Left renal pelvis (tissue), 4 donors: Measurements from ENCODE around the gene RIMBP2. TPM values are rescaled to one million over a fixed set of nuclear protein-coding genes. Genes with fewer than 3 reads are reported as not detected.

ENCODE experiments used
- DNase-seq, 4 donors: peaks; one replicate each; pipeline ENCODE4 v3.0.0-alpha.2; 2013; ENCODE audit warnings: low read depth in 4 of 4, low spot score in 3 of 4
- polyA plus RNA-seq, 4 donors: library from polyadenylated mRNA; unstranded; fragments of 120-200 nt; gene quantifications; one replicate each; pipeline ENCODE4 v1.2.1, GENCODE V29; 2013; ENCODE audit not compliant: insufficient read length in 4 of 4

Gene RIMBP2
- polyA plus RNA-seq, 4 donors = 6.1 to 20.6 (median 14.3) TPM

DNA sequence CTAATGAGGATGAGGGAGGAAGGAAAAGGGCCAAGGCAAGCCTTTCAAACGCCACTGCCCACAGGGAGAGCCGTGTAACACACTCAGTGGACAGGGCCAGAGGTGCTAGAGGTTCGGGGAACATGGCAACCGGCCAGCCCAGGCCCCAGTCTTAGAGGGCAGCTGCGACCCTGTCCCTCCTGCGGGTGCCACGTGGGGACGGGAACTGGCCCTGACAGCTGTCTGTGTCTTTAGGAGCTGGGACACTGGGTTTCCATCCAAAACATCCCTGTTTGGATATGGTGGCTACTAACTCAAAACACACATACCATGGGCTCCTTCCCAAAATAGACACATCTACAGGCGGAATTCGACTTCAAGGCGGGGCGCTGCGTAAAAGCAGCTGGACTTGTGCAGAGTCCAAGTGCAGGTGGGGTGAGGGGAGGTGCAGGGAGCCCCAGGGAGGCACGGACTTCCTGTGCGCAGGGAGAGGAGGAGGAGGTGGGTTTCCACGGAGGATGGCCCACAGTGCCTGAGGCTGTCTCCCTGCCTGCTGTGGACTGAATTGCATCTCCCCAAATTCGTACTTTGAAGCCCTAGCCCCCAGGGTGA is 193.8 kb downstream of the RIMBP2 start:
- no peak for DNase-seq

DNA sequence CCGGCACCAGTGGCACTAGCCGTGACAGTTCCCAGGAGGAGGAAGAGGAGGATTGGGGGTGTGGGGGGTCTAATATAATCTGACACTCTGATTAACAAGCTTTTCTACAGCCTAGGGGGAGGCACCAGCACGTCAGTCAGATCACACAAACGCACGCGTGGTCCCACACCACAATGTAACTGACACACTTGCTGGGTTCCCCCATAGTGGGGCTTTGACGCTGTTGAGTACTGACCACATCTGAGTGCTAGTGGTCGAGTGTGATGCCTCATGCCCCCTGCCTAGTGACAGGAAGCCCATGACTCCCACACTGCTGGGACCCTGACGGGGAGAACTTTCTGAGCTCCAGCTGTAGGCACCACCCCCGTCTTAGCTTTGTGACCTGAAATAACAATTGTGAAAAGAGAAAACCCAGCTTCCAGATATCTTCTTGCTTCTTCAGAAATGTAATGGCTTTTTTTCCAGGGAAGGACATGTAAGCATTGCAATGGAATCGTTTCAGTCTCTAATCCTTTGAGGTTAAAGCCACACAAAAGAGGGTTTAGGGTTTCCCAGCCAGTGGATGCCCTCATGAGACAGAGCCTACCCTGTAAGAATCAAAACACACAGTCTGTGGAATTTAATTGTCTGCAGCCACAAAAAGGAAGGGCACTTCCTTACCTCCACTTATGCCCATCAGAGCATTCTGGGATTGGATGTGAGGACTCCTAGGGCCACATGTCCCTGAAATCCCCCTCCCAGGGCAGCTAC is 194.5 kb downstream of the RIMBP2 start:
- DNase-seq = no peak

GRCh38 chr12:130520784-130521183 is 195.3 kb downstream of the RIMBP2 start:
- no peak for DNase-seq

DNA sequence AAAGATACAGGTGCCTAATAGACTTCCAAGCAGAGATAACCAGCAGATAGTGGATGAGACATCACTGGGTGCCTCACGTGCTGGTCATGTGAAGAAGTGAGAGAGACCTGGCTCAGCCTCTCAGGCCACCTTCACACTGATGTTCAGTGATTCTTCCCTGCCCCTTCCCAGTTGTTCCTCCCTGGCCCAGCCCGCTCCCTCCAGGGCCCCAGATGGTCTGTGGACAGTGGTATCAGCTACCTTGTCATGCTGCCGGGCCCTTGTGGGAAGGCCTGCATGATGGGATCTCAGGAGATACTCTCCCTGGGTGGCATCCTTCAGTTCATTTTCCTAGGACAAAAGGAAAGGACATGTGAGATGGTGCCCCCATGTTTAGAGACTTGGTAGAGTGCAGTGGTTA is 198.5 kb downstream of the RIMBP2 start:
- no peak for DNase-seq

- DNase-seq = no peak
Measured at GRCh38 chr12:130514149-130514551, 201.9 kb downstream of the RIMBP2 start.

GRCh38 chr12:130513556-130513955 is 202.5 kb downstream of the RIMBP2 start:
- no peak for DNase-seq

- no peak for DNase-seq
Measured at GRCh38 chr12:130511285-130511684, 204.8 kb downstream of the RIMBP2 start.

- no peak for DNase-seq
Measured at GRCh38 chr12:130509454-130509853, 206.6 kb downstream of the RIMBP2 start.

DNA sequence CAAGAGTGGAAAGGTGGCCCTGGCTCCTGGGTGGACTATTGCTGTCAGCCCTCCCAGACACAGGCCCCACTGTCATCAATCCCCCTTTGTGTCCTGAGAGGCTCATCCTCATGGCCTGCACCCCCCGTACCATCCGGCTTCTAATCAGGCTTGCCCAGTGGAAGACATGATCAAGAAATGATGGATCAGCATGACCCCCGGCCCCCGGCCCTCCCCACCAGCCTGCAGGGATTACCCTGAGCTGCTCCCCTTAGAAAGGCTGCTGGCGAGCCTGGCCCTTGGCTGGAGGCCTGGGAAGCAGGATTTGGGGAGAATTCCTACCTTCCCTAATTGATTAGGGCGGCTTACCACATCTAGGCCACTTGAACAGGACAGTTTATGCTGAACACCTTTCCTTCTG is 207.3 kb downstream of the RIMBP2 start:
- no peak for DNase-seq

- no peak for DNase-seq
Measured at GRCh38 chr12:130508318-130508717, 207.8 kb downstream of the RIMBP2 start.

GRCh38 chr12:130506844-130507243 is 209.3 kb downstream of the RIMBP2 start:
- no peak for DNase-seq

GRCh38 chr12:130504840-130505175 is 211.3 kb downstream of the RIMBP2 start:
- DNase-seq = no peak

DNA sequence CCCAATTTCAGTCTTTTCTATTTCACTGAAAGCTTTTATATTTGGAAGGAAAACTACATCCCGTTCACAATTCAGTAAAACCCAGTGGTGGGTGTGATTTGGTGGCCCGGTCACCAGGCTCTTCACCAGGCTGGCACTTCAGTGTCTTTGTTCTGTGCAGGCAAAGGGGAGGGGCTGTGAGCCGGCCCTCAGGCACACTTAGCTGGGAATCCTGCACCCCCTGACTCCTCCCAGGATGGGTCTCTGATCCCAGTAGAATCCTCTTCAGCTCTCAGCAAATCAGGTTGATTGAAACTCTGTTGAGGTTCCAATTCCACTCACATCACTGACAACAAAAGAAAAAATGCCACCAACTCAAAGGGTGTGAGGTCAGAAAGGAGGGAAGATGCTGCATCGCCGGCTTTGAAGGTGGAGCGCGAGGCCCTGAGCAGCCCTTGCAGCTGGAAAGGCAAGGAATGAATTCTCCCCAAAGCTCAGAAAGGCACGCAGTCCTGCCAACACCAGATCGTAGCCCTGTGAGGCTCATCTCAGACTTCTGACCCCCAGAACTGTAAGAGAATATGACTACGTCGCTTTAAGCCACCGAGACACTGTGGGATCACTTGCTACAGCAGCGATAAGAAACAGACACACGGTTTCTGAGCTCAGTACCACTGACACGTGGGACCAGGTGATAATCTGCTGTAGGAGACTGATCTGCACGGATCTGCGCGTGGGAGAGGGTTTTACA is 211.8 kb downstream of the RIMBP2 start:
- DNase-seq = no peak

DNA sequence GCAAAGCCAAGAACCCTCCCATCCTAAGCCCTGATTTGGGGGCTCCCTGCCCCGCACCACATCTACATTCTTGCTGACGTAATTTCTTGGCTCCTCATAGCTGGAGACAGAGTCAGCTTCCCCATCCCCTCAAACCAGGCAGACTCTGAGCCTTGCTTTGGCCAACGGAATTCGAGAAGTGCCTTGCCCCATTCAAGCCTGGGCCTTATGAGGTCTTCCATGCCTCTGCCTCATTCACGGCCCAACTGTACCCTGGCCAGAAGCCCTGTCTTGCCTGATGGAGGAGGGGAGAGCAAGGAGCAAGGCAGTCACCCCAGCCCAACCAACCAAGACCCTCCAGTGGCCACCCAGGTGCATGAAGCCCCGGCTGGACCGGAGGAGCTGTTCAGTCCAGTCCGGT is 214.3 kb downstream of the RIMBP2 start:
- no peak for DNase-seq

DNA sequence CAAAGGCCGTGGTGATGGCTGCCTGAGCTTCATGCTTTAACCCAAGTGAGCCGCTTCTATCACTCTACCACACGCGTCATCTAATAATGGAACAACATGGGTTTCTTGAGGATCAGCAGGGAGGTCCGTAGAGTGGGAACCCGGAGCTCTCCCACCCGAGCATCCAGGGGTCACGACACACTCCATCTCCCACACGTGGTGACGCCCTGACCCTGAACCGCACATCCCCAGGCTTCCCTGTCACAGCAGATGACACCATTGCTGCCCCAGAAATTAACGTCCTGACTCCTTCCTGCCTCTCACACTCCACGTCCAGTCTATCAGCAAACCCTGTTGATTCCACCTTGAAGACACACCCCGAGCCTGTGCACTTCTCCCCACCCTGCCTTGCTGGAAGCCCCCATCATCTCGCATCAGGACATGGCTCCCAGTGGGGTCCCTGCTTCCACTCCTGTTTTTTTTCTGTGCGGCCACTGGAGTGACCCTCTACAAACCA is 215.2 kb downstream of the RIMBP2 start:
- DNase-seq = no peak

DNA sequence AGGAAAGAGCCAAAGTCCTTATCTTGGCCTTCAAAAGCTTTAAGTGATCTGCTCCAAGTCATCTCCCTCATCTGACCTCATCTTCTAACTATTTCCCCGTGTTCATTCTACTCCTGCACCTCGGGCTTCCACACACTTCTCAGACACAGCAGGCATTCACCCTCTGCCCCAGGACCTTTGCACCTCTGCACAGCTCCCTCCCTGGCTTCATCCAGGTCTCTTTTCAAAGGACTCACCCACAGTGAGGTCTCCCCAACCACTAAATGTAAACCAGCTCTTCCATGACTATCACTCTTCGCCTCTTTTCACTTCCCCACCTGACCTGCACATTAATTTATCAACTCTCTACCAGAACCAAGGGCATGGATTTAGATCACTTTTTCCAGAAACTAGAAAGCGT is 216.6 kb downstream of the RIMBP2 start:
- no peak for DNase-seq

GRCh38 chr12:130498589-130499385 is 217.3 kb downstream of the RIMBP2 start:
- no peak for DNase-seq

DNA sequence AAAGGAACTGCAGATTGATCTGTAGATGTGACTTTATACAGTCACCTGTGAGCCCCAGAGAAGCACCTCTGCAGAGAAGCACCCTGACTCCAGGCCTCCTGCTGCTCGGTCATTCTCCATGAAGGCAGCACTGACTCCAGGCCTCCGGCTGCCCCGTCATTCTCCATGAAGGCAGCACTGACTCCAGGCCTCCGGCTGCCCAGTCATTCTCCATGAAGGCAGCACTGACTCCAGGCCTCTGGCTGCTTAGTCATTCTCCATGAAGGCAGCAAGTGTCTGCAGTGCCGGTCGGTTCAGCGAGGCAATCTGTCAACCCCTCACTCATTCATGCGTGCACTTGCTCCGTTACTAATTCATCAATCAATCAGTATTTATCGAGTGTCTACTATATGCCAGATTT is 218.1 kb downstream of the RIMBP2 start:
- no peak for DNase-seq

DNA sequence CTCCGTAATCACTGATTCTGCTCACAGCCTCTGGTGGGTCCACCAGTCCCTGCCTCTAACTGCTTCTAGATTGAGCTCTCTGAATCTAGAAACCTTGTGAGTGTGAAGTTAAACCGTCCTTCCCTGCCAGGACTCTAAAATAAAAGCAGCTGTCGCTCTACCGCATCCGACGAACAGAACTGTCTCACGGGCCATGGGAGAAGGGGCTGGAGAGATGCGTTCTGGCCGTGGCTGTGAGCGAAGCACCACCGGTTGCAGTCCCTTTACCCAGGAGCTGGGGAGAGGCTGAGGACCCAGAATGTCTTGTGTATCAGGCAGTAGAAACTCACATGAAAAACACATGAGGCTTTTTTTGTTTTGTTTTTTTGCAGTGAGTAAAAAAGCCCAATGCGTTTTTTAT is 218.8 kb downstream of the RIMBP2 start:
- DNase-seq = no peak

GRCh38 chr12:130496516-130497120 is 219.5 kb downstream of the RIMBP2 start:
- no peak for DNase-seq

DNA sequence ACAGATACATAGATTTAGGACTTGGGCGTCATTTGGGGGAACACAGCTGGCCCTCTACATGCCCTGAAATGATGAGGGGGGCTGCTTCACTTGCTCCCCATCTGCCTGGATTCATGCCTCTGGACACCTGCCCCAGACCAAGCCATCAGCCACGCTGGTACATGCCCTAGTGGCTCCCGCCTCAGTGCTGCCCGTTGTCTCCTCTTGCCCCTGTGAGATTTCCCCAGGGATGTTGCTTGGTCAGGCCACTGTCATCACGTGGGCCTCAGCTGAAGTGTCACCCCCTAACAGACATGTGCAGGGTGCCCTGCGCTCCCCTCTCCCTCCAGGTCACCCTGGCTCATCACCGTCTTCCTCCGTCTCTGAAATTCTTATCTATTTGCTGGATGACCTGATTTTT is 220.9 kb downstream of the RIMBP2 start:
- DNase-seq = no peak
